ENCODE measurements around the gene PNLDC1.
"Not testable (repeated sequence)": the region's sequence is repeated elsewhere in the genome, so short reads cannot be mapped to it uniquely, and the experiment has no call there.

Gene PNLDC1

GRCh38 chr6:159849851-159850250, 49.8 kb downstream of the PNLDC1 start:
- not testable (repeated sequence) for DNase-seq (ENCODE audit: low spot score)

- peak; percentile 23 for DNase-seq (ENCODE audit: low spot score)
Observed at GRCh38 chr6:159852877-159853276, 52.8 kb downstream of the PNLDC1 start.

GRCh38 chr6:159853754-159854153, 53.7 kb downstream of the PNLDC1 start:
- no peak for DNase-seq (ENCODE audit: low spot score)

GRCh38 chr6:159854959-159855358, 54.9 kb downstream of the PNLDC1 start:
- DNase-seq (ENCODE audit: low spot score) = no peak

- no peak for DNase-seq (ENCODE audit: low spot score)
Observed at GRCh38 chr6:159858259-159858658, 58.2 kb downstream of the PNLDC1 start.

GRCh38 chr6:159860482-159860881, 60.4 kb downstream of the PNLDC1 start:
- no peak for DNase-seq (ENCODE audit: low spot score)

- DNase-seq (ENCODE audit: low spot score) = no peak
Observed at GRCh38 chr6:159862103-159862502, 62.0 kb downstream of the PNLDC1 start.

GRCh38 chr6:159863341-159863740, 63.3 kb downstream of the PNLDC1 start:
- DNase-seq (ENCODE audit: low spot score) = peak; percentile 33

- DNase-seq (ENCODE audit: low spot score) = no peak
Observed at GRCh38 chr6:159865226-159865920, 65.3 kb downstream of the PNLDC1 start.

GRCh38 chr6:159866286-159867247, 66.5 kb downstream of the PNLDC1 start:
- DNase-seq (ENCODE audit: low spot score) = no peak
